Mesendoderm (in vitro differentiated cells): ENCODE measurements around the gene B3GALT2.

Experiments used
- DNase-seq: peaks from one replicate; pipeline ENCODE4 v3.0.0; 2013
- H2AK5ac ChIP-seq: 2 replicates; pipeline ENCODE4 v1.6.1; 2013; ENCODE audit warnings: low read length, inconsistent platforms
- H2BK120ac ChIP-seq: 2 replicates; pipeline ENCODE4 v1.6.1; 2013; ENCODE audit warnings: low read depth, mild to moderate bottlenecking, low read length, moderate library complexity, mixed read lengths
- H2BK15ac ChIP-seq: replicated peaks from 2 replicates; pipeline ENCODE4 v1.6.1; 2013; ENCODE audit warnings: low read depth, mild to moderate bottlenecking, moderate library complexity
- H2BK5ac ChIP-seq: 2 replicates; pipeline ENCODE4 v1.6.1; 2013; ENCODE audit warnings: low read length, inconsistent platforms
- H3K18ac ChIP-seq: 2 replicates; pipeline ENCODE4 v1.6.1; 2013; ENCODE audit warnings: mild to moderate bottlenecking, low read length, mixed read lengths
- H3K23ac ChIP-seq: one replicate; pipeline ENCODE4 v1.6.1; 2013; ENCODE audit warnings: low read length
- H3K27ac ChIP-seq: 2 replicates; pipeline ENCODE4 v1.5.1; 2013; ENCODE audit warnings: low read depth, mild to moderate bottlenecking, inconsistent platforms, low read length, moderate library complexity
- H3K27me3 ChIP-seq: 2 replicates; pipeline ENCODE4 v1.6.1; 2013; ENCODE audit warnings: low read length, control low read depth, mild to moderate bottlenecking, inconsistent platforms; ENCODE audit not compliant: insufficient read depth, poor library complexity
- H3K36me3 ChIP-seq: 2 replicates; pipeline ENCODE4 v1.6.1; 2013; ENCODE audit warnings: low read length, inconsistent platforms; ENCODE audit not compliant: control insufficient read depth, insufficient read depth
- H3K4ac ChIP-seq: one replicate; pipeline ENCODE4 v1.6.1; 2013; ENCODE audit warnings: low read depth, mild to moderate bottlenecking, low read length, moderate library complexity
- H3K4me1 ChIP-seq: 2 replicates; pipeline ENCODE4 v1.6.1; 2013; ENCODE audit warnings: low read depth, low read length, inconsistent platforms; ENCODE audit not compliant: control insufficient read depth
- H3K4me2 ChIP-seq: 2 replicates; pipeline ENCODE4 v1.6.1; 2013; ENCODE audit warnings: low read length
- H3K4me3 ChIP-seq: 2 replicates; pipeline ENCODE4 v1.5.1; 2013; ENCODE audit warnings: mild to moderate bottlenecking, low read length
- H3K56ac ChIP-seq: one replicate; pipeline ENCODE4 v1.6.1; 2013; ENCODE audit warnings: low read length
- H3K79me1 ChIP-seq: 2 replicates; pipeline ENCODE4 v1.6.1; 2013; ENCODE audit warnings: low read length, inconsistent platforms
- H3K79me2 ChIP-seq: 2 replicates; pipeline ENCODE4 v1.6.1; 2013; ENCODE audit warnings: mild to moderate bottlenecking, low read length; ENCODE audit not compliant: control insufficient read depth, insufficient read depth
- H3K9ac ChIP-seq: 2 replicates; pipeline ENCODE4 v1.6.1; 2013; ENCODE audit warnings: low read length, inconsistent platforms
- H4K5ac ChIP-seq: one replicate; pipeline ENCODE4 v1.6.1; 2013; ENCODE audit warnings: low read length
- H4K8ac ChIP-seq: one replicate; pipeline ENCODE4 v1.6.1; 2013; ENCODE audit warnings: low read depth, mild to moderate bottlenecking, control low read depth, low read length, moderate library complexity
- WGBS: extraction: QIAGEN DNeasy Blood & Tissue Kit; methylation state at CpG from one replicate; pipeline ENCODE4 v1.1.7; 2013; ENCODE audit warnings: low lambda C conversion rate, missing lambda C conversion rate; ENCODE audit not compliant: insufficient coverage; ENCODE audit errors: extremely low coverage; 5-methylcytosine and 5-hydroxymethylcytosine counted together

B3GALT2 gene

DNA sequence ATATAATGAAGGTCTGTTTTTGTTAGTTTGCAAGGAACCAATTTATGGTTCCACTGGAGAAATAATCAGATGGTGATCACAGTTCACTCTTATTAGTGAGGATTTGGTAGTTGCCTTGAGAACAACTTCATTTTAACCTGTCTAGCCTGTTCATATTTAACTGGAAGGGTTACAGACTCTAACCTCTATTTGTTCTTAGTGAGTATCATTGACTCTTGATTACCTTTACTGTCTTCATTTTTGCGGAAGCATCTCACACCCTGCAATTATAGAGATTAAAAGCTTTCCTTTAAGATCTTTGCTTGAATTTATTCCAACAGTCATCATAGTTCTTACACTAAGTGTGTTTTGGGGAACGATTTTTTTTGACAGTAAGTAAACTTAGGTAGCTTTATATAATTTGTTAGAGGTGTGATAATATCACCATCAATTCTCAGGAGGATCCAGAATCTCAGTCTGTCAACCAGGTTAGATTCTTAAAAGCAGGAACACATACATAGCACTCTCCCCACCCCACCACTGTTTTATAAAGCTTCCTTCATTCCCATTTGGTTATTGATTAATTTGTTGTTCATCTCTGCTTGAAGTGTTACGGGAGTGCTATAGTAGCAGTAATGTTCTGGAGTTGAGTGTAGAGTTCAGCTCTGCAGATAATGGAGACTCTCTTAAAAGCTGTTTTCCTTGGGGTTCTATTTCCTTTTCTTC, 30.1 kb downstream of the B3GALT2 start:
- WGBS, result no CpG with 5 or more reads among the region's 3 CpGs

GRCh38 chr1:193144999-193145398, 41.4 kb downstream of the B3GALT2 start:
- H4K5ac ChIP-seq, result no peak overlapping the region
- no peak overlapping the region for H2BK15ac ChIP-seq
- no peak overlapping the region for H4K8ac ChIP-seq
- WGBS, result no CpG with 5 or more reads among the region's 1 CpG
- H3K4me1 ChIP-seq, result no peaks in the 10 kb centered on the region
- H2BK5ac ChIP-seq, result no peak overlapping the region
- no peaks in the 10 kb centered on the region for H3K79me1 ChIP-seq
- H3K79me2 ChIP-seq, result no peaks in the 10 kb centered on the region
- no peak overlapping the region for H3K4me2 ChIP-seq
- H3K56ac ChIP-seq, result no peak overlapping the region
- no peak for DNase-seq
- no peak overlapping the region for H3K9ac ChIP-seq
- H3K18ac ChIP-seq, result no peak overlapping the region
- no peak overlapping the region for H3K4me3 ChIP-seq
- no peak overlapping the region for H3K23ac ChIP-seq
- H3K27me3 ChIP-seq, result no peaks in the 10 kb centered on the region
- no peak overlapping the region for H3K27ac ChIP-seq
- no peak overlapping the region for H3K4ac ChIP-seq
- no peak overlapping the region for H2AK5ac ChIP-seq
- H3K36me3 ChIP-seq, result no peaks in the 10 kb centered on the region
- no peak overlapping the region for H2BK120ac ChIP-seq

More for the DNA sequence above, 30.1 kb downstream of the B3GALT2 start:
- H3K4me3 ChIP-seq, result no peak overlapping the region
- H3K4ac ChIP-seq, result no peak overlapping the region
- no peak overlapping the region for H3K23ac ChIP-seq
- H3K4me1 ChIP-seq, result no peaks in the 10 kb centered on the region
- no peak overlapping the region for H2BK15ac ChIP-seq
- no peak for DNase-seq
- H3K27ac ChIP-seq, result no peak overlapping the region
- H4K8ac ChIP-seq, result no peak overlapping the region
- peaks cover 4% of the 10 kb centered on the region for H3K79me2 ChIP-seq
- H3K79me1 ChIP-seq, result no peaks in the 10 kb centered on the region
- H2BK120ac ChIP-seq, result no peak overlapping the region
- H3K4me2 ChIP-seq, result no peak overlapping the region
- no peak overlapping the region for H4K5ac ChIP-seq
- H3K18ac ChIP-seq, result no peak overlapping the region
- no peak overlapping the region for H3K9ac ChIP-seq
- peaks cover 2% of the 10 kb centered on the region for H3K36me3 ChIP-seq
- no peak overlapping the region for H2BK5ac ChIP-seq
- H2AK5ac ChIP-seq, result no peak overlapping the region
- no peaks in the 10 kb centered on the region for H3K27me3 ChIP-seq
- H3K56ac ChIP-seq, result no peak overlapping the region

DNA sequence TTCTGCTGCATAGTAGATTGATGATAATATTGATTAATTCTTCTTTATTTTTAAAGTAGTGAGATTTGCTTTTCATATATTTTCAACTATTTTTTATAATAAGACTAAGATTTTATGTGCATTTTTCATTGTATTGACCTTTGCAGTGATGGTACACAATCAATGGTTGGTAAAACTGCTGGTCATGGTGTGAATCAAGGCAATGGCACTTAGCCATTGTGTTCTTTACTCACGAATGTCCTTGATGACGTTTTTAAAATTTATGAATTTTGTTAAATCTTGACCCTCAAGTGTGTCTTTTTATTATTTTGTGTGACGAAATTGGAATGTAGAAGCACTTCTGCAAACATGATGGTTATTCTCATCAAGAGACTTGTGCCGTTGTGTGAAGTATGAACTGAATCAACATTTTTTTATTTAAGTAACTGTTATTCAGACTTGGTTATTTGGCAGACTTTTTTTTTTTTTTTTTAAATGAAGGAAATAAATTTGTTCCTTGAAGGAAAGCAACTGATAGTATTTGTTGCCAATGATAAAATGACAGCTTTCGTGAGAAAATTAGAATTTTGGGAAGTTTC, 42.0 kb downstream of the B3GALT2 start:
- H3K27me3 ChIP-seq, result no peaks in the 10 kb centered on the region
- no peak overlapping the region for H3K9ac ChIP-seq
- H2BK15ac ChIP-seq, result no peak overlapping the region
- no peak overlapping the region for H3K18ac ChIP-seq
- no CpG with 5 or more reads among the region's 5 CpGs for WGBS
- no peak overlapping the region for H2AK5ac ChIP-seq
- H3K36me3 ChIP-seq, result no peaks in the 10 kb centered on the region
- H3K27ac ChIP-seq, result no peak overlapping the region
- DNase-seq, result no peak
- no peak overlapping the region for H3K4ac ChIP-seq
- H2BK120ac ChIP-seq, result no peak overlapping the region
- peaks cover 2% of the 10 kb centered on the region for H3K79me2 ChIP-seq
- no peak overlapping the region for H3K4me3 ChIP-seq
- no peaks in the 10 kb centered on the region for H3K79me1 ChIP-seq
- no peaks in the 10 kb centered on the region for H3K4me1 ChIP-seq
- H3K23ac ChIP-seq, result no peak overlapping the region
- no peak overlapping the region for H4K8ac ChIP-seq
- no peak overlapping the region for H3K56ac ChIP-seq
- H3K4me2 ChIP-seq, result no peak overlapping the region
- no peak overlapping the region for H4K5ac ChIP-seq
- H2BK5ac ChIP-seq, result no peak overlapping the region

- no peak overlapping the region for H4K5ac ChIP-seq
- no peak overlapping the region for H3K4me3 ChIP-seq
- H3K18ac ChIP-seq, result no peak overlapping the region
- no peak overlapping the region for H3K9ac ChIP-seq
- DNase-seq, result peak; percentile 7
- no peaks in the 10 kb centered on the region for H3K79me1 ChIP-seq
- H4K8ac ChIP-seq, result no peak overlapping the region
- no CpG with 5 or more reads among the region's 1 CpG for WGBS
- H3K23ac ChIP-seq, result no peak overlapping the region
- no peak overlapping the region for H2BK15ac ChIP-seq
- H3K4me1 ChIP-seq, result no peaks in the 10 kb centered on the region
- peaks cover 2% of the 10 kb centered on the region for H3K79me2 ChIP-seq
- H2AK5ac ChIP-seq, result no peak overlapping the region
- no peak overlapping the region for H3K4ac ChIP-seq
- H3K4me2 ChIP-seq, result no peak overlapping the region
- H3K36me3 ChIP-seq, result no peaks in the 10 kb centered on the region
- no peak overlapping the region for H2BK120ac ChIP-seq
- H3K27me3 ChIP-seq, result no peaks in the 10 kb centered on the region
- no peak overlapping the region for H3K27ac ChIP-seq
- no peak overlapping the region for H3K56ac ChIP-seq
- no peak overlapping the region for H2BK5ac ChIP-seq
Measured at GRCh38 chr1:193143285-193143684, 43.1 kb downstream of the B3GALT2 start.

DNA sequence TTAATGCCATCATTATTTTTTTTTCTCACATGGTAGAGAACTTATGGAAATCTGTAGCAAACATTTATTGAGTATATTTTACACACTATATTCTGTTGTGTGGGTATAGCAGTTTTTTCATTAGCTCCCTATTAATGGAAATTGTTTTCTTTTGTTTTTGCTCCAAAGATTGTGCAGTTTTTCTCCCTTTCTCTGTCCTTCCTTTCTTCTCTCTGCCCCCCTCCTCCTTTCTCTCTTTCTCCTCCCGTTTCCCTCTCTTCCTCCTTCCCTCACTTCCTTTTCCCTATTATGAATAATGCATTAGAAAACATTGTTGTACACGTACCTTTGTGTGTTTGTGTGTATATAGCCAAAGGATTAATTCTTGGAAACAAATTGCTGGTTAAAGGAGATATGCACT, 44.0 kb downstream of the B3GALT2 start:
- Histone ChIP-seq H4K5ac (no peak overlapping the region), H3K4me3 (no peak overlapping the region), H3K56ac (no peak overlapping the region), H3K18ac (no peak overlapping the region), H3K9ac (no peak overlapping the region), H3K27ac (no peak overlapping the region), H3K27me3 (no peaks in the 10 kb centered on the region), H3K79me1 (no peaks in the 10 kb centered on the region), H4K8ac (no peak overlapping the region), H3K36me3 (no peaks in the 10 kb centered on the region), H2AK5ac (no peak overlapping the region), H3K4me2 (no peak overlapping the region), H3K4ac (no peak overlapping the region), H3K79me2 (peaks cover 2% of the 10 kb centered on the region), H3K23ac (no peak overlapping the region), H3K4me1 (no peaks in the 10 kb centered on the region), H2BK5ac (no peak overlapping the region), H2BK120ac (no peak overlapping the region), H2BK15ac (no peak overlapping the region)
- DNase-seq, result no peak
- no CpG with 5 or more reads among the region's 2 CpGs for WGBS

GRCh38 chr1:193141804-193142203, 44.6 kb downstream of the B3GALT2 start:
- WGBS, result no CpG with 5 or more reads among the region's 3 CpGs
- Histone ChIP-seq H2BK15ac (no peak overlapping the region), H3K4me3 (no peak overlapping the region), H3K9ac (no peak overlapping the region), H4K8ac (no peak overlapping the region), H4K5ac (no peak overlapping the region), H3K23ac (no peak overlapping the region), H3K18ac (no peak overlapping the region), H3K56ac (no peak overlapping the region), H3K27ac (no peak overlapping the region), H3K4me1 (no peaks in the 10 kb centered on the region), H2BK5ac (no peak overlapping the region), H2AK5ac (no peak overlapping the region), H3K4ac (no peak overlapping the region), H3K79me2 (peaks cover 2% of the 10 kb centered on the region), H3K36me3 (no peaks in the 10 kb centered on the region), H3K4me2 (no peak overlapping the region), H2BK120ac (no peak overlapping the region), H3K27me3 (no peaks in the 10 kb centered on the region), H3K79me1 (no peaks in the 10 kb centered on the region)
- DNase-seq, result no peak
